Occipital lobe (tissue), 2 donors: ENCODE data around the gene TMPO. TPM values are rescaled to one million over a fixed set of nuclear protein-coding genes. Genes with fewer than 3 reads are reported as not detected.
A peak's percentile ranks its signal among the peaks of the same experiment; 100 is the strongest.
"Not testable (repeated sequence)": the region's sequence is repeated elsewhere in the genome, so short reads cannot be mapped to it uniquely, and the experiment has no call there.

ENCODE experiments used
- DNase-seq: peaks from one replicate; lab custom pipeline; 2025; lab: John Stamatoyannopoulos, UW
- total RNA-seq: library from RNA; depleted of rRNA; stranded (reverse); fragments of >200 nt; gene quantifications from one replicate; pipeline ENCODE4 v1.2.3, GENCODE V29; 2014

The TMPO gene
- total RNA-seq, 1 donor from 2014 or later = 154 TPM

DNA sequence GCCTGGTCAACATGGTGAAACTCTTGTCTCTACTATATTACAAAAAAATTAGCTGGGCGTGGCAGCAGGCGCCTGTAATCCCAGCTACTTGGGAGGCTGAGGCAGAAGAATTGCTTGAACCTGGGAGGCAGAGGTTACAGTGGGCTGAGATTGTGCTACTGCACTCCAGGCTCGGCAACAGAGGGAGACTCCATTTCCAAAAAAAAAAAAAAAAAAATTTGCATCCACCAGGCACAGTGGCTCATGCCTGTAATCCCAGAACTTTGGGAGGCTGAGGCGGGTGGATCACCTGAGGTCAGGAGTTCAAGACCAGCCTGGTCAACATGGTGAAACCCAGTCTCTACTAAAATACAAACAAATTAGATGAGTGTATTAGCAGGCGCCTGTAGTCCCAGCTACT, 3.6 kb upstream of the TMPO start:
- not testable (repeated sequence) for DNase-seq

DNA sequence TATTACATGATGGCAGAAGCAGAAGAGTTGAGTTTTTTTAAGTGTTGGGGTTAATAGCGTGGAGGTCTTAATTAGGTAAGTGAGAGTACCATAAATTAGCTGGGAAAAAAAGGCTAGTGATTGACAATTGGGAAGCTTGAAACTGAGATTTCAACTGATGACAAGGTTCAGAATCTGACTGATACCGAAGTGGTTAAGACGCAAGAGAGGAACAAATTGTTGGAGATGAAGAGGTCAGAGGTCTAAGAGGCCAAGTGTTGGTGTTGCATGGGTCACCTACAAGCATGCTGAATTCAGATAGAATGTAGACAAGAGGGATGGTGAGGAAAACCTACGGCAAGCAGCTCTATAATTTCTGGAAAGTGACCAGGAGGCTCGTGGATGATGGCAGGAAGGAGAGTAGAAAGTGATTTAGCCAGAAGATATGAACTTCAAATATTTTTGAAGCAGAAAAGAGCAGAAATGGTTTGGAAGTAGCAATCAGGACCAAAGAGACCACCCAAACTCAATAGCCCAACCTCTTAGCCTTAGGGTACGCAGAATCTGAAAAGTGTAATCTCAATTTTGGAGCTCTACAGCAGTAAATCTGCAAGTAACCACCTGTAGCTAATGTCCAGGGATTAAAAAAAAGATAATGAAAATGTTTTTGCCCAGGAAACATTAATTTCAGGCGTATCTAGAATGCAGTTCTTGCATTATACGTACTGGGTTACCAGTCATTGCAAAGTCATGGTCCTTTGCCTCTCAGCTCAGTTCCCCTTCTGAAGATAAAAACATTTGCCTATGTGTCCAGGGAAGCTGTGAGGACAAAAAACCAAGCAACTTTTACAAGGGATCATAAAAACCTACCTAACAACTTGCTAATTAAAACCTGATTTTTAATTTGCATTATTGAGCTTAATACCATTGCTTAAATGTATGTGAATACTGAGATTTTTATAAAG, 1.7 kb upstream of the TMPO start:
- no peak for DNase-seq

DNA sequence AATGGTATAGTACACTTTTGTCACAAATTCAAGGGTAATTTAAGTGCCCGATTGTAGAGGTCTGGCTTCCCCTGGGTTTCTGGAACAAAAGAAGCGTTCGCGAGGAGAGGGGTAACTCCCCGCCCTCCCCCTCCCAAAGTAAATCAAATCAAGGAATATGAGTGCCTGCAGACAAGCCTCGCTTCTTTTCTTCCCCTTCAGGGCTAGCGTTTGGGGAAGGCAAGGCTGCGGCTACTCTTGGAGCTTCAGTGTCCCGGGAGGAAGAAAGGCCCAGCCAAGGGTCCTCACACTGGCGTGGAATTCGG, 456 bp upstream of the TMPO start:
- DNase-seq = no peak

DNA sequence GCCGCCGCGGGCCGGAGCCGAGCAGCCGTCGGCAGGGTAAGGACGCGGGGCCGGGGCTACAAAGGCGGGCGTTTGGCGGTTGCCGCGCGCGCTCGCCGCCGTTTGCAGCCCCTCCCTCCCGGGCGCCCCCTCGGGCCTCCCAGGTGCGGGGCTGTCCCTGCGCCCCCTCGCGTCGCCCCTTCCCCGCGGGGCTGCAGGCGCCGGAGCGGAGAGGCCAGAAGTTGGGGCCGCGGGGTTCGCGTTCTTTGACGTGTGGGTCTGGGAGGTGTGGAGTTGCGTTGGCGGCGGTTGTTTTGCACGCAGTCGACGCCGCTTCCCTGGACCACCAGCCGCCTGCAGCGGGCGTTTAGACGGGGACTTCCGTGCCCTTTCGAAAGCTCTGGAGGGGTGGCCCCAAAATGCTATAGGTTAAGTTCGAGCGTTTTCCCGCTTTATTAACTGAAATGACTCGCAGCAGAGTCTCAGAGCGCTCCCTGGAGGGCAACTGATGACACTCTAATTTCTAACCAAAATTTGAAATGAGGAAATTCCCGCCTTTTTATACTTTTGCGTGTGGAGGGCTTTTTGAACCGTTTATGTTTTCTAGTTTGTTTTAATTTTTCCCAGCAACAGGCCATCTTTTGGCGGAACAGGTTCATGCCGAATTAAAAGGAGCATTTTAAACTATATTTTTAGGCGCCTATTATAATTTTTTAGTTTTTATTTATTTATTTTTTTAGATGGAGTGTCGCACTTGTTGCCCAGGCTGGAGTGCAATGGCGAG, 902 bp downstream of the TMPO start:
- peak; percentile 47 for DNase-seq

DNA sequence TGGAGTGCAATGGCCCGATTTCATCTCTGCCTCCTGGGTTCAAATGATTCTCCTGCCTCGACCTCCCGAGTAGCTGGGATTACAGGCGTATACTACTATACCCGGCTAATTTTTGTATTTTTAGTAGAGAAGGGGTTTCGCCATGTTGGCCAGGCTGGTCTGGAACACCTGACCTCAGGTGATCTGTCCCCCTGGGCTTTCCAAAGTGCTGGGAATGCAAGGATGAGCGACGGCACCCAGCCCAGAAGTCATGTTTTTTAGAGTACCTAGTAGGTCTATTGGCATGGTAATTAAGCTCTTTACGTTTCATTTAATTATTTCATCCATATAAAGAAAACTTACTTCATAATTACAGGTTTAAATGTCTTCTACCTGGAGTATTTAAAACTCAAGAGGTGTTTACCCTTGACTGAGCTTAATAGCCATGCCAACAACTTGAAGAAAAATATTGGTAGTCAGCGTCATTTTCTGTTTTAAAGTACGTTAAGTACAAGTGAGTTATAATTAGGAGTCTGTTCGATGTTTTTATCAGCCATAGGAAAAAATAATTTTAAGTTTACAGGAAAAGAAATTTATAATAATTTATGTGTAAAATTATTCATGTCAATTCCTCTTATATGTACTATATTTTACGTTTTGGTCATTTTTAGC, 4.0 kb downstream of the TMPO start:
- no peak for DNase-seq

DNA sequence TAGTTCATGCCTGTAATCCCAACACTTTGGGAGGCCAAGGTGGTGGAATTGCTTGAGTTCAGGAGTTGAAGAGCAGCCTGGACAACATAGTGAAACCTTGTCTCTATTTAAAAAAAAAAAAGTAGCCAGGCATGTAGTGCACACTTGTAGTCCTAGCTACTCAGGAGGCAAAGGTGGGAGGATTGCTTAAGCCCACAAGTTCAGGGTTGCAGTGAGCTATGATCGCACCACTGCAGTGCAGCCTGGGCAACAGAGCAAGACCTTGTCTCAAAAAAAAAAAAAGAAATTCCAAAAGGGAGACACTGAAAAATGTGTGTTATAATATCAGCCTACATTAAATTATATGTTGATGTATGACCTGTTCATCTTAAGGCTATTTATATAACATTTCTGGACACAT, 14.7 kb downstream of the TMPO start:
- no peak for DNase-seq

DNA sequence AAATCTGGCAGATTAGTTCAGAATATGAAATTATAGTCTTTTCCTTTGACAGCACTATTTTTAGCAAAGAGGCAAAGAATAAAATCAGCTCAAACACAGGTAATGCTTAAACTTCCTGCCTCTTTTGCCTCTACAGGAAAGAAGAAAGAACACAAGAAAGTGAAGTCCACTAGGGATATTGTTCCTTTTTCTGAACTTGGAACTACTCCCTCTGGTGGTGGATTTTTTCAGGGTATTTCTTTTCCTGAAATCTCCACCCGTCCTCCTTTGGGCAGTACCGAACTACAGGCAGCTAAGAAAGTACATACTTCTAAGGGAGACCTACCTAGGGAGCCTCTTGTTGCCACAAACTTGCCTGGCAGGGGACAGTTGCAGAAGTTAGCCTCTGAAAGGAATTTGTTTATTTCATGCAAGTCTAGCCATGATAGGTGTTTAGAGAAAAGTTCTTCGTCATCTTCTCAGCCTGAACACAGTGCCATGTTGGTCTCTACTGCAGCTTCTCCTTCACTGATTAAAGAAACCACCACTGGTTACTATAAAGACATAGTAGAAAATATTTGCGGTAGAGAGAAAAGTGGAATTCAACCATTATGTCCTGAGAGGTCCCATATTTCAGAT, 17.4 kb downstream of the TMPO start:
- DNase-seq = no peak

DNA sequence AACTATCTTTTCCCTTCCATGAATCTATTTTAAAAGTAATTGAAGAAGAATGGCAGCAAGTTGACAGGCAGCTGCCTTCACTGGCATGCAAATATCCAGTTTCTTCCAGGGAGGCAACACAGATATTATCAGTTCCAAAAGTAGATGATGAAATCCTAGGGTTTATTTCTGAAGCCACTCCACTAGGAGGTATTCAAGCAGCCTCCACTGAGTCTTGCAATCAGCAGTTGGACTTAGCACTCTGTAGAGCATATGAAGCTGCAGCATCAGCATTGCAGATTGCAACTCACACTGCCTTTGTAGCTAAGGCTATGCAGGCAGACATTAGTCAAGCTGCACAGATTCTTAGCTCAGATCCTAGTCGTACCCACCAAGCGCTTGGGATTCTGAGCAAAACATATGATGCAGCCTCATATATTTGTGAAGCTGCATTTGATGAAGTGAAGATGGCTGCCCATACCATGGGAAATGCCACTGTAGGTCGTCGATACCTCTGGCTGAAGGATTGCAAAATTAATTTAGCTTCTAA, 18.4 kb downstream of the TMPO start:
- no peak for DNase-seq

DNA sequence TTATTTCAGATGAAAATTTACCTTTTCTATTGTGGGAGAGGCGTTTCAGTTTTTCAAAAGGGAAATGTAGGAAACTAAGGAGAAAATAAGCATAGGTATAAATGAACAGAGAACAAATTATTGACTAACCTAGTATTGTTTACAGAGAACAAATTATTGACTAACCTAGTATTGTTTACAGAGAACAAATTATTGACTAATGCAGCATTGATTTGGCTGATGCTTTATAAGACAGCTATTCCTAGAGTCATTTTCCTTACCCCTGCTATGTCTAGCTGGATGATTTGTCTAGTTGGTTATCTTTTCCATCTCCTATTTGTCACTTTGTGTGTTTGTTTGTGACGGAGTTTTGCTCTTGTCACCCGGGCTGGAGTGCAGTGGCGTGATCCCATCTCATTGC, 22.6 kb downstream of the TMPO start:
- DNase-seq = no peak

DNA sequence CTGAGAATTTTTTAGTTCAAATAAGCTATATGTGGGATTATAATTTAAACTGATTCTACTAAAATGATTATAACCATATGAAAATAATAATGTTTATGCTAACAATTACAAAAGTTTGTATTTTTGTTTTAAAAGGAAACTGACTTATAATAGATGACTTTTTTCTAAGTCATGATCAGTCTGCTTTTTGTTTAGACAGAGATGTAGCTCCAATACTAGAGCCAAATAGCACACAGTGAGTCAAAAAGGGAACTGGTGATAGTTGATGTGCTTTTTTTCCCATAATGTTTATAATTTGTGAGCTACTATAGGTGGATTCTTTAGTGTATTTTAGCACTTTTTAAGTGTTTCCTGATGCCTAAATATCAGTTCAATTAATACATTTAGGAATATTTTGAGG, 28.3 kb downstream of the TMPO start:
- no peak for DNase-seq

DNA sequence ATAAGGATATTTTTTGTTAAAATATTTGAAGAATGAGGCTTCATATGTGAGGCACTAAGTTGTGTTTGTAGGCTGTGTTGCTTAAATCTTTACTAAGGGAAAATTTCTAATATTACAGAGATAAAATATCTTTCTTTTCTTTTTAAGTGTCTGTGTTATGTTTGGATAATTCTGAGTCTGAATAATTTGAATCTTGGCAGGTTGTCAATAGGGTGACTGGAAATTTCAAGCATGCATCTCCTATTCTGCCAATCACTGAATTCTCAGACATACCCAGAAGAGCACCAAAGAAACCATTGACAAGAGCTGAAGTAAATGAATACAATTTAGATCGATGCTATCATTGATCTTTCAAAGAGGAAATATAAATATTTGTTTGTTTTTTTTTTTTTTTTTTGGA, 29.4 kb downstream of the TMPO start:
- no peak for DNase-seq

DNA sequence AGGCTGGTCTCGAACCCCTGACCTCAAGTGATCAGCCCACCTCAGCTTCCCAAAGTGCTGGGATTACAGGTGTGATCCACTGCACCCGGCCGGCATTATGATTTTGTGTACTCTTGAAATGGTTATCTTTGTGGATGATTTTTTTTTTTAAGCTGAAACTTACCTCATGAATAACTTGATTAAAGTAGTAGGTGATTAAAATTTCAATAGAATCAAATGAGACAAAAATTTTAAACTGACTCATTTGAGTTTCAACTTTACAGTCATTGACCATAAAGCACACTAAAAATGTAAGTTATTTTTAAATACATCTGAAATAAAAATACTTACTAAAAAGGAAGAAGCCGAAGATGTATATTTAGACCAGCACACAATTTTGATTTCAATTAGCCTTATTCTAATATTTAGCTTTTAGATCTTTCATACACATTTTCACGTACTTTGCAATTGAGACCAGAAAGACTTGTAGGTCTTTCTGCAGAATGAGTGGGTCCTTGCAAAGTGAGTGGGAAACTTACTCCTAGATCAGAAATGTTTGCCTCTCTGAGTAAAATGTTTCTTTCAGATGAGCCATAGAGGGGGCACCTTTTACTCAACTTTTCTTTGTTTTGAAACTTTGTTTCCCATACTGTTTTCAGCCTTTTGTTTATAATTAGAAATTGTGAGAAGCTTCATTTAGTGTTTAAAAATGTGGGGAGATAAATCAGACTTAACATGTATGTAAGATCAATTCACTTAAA, 34.2 kb downstream of the TMPO start:
- no peak for DNase-seq

DNA sequence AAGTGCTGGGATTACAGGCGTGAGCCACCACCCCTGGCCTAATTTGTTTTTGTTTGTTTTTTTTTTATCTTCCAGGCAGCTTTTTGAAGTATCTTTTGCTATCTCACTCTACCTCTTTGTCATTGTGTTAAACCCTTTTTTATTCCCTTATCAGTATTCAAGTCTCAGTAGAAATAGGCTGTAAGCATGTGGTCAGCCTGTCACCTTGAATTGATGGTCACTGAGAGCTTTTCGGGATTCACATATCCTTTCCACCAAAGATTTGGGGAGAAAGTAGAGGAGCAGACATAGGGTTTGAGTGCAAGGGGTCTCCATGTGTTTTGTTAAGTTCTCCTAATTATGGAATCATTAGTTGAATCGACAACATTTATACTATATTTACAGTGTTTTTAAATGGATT, 36.4 kb downstream of the TMPO start:
- no peak for DNase-seq

DNA sequence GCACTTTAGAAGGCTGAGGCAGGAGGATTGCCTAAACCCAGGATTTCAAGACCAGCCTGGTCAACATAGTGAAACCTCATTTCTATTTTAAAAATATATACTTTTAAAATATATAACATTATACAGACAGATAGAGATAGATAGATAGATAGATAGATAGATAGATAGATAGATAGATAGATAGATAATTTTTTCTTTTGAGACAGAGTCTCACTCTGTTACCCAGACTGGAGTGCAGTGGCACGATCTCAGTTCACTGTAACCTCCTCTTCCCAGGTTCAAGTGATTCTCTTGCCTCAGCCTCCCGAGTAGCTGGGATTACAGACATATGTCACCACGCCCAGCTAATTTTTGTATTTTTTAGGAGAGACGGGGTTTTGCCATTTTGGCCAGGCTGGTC, 42.7 kb downstream of the TMPO start:
- not testable (repeated sequence) for DNase-seq

DNA sequence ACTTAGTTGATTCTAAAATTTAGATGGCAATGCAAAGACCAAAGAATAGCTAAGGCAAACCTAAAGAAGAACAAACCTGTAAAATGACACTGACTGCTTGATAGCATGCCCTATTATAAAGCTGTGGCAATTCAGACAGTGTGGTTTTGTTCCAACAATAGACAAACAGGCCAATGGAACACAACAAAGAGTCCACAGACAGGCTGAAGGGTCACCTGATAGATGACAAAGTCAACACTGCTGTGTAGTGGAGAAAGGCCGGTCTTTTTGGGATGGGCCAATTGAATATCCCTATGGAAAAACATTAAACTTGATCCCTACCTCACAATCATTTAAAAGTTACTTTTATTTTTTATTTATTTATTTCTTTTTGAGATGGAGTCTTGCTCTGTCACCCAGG, 44.3 kb downstream of the TMPO start:
- DNase-seq = no peak

DNA sequence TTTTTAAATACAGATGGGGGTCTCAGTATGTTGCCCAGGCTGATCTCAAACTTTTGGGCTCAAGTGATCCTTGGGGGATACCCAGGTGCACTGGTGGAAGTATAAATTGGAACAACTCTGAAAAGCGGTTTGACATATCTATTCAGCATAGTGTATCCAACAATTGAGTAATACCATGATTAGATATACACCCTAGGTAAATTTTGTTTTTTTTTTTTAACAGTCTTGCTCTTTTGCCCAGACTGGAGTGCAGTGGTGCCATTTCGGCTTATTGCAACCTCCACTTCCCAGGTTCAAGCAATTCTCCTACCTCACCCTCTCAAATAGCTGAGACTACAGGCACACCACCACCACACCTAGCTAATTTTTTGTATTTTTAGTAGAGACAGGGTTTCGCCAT, 46.5 kb downstream of the TMPO start:
- no peak for DNase-seq

DNA sequence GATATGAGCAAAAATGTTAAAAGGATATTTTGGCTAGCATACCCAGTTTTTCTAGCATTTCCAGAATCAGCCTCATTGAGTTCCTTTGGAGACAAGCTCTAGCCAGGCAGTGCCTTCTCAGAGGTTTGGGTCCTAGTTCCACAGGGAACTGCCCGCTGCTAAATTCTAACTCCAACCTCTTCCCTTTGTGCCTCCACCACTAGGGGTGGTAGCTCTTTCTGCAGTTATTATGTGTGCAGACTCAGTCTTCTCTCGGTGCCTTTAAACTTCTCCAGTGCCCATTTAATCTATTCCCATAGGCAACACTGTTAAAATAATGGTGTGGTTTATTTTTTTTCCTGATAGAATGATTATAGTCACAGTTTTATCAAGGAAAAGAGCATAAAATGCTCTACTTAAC, 56.6 kb downstream of the TMPO start:
- no peak for DNase-seq

DNA sequence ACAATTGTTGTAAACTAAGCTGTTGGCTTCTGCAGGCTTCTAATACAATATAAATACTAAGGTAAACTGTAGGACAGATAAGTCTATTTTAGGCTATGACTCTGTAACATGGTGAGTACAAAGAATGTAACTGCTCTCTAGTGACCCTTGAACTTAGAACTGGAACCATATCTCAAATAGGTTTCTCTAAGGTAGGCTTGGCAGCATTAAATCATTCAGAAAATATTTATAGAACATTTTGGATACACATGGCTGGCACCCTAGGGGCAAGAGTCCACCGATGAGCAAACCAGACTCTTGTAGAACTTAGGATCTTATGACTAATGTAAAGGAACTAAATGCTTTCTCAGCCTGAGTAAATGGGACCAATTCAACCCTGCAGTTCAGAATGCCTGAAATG, 58.7 kb downstream of the TMPO start:
- no peak for DNase-seq

DNA sequence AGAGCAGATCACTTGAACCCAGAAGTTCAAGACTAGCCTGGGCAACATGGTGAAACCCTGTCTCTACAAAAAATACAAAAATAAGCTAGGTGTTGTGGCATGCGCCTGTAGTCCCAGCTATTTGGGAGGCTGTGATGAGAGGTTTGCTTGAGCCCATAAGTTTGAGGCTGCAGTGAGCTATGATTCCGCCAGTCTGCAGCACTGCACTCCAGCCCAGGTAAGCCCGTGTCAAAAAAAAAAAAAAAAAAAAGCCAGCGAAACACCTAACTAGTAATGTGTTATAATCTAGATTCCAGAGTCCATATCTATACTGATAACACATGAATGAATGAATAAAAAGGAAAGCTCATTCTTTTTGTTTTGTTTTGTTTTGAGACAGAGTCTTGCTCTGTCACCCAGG, 59.6 kb downstream of the TMPO start:
- DNase-seq = no peak

DNA sequence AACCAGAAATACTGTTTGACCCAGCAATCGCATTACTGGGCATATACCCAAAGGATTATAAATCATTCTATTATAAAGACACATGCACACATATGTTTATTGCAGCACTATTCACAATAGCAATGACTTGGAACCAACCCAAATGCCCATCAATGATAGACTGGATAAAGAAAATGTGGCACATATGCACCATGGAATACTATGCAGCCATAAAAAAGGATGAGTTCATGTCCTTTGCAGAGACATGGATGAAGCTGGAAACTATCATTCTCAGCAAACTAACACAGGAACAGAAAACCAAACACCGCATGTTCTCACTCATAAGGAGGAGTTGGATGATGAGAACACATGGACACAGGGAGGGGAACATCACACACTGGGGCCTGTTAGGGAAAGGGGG, 61.4 kb downstream of the TMPO start:
- not testable (repeated sequence) for DNase-seq

DNA sequence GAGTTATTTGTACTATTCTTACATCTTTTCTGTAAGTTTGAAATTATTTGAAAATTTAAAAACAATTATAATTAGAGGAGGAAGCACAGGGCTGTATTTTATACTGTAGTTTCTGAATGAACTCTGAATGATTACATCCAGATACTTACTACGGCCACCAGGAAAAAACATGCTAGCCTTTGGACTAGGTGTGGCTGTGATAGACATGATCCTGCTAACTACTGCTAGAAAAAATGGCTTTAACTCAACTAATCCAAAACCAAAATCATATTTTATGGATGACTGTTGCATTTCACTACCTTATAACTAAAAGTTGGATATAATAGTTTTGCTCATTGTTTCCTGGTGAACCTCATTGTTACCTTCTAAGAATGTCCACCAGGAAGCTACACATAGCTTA, 63.0 kb downstream of the TMPO start:
- no peak for DNase-seq
